Measurements from ENCODE around the gene IKZF3.
"Not testable (repeated sequence)": the region's sequence is repeated elsewhere in the genome, so short reads cannot be mapped to it uniquely, and the experiment has no call there.

The IKZF3 gene

GRCh38 chr17:39738983-39739884 is 124.9 kb downstream of the IKZF3 start:
- DNase-seq = no peak
- ATAC-seq = no peak

- DNase-seq = peak; percentile 78
These were observed 125.6 kb downstream of the IKZF3 start for GRCh38 chr17:39738568-39738901.

GRCh38 chr17:39737760-39738567 is 126.1 kb downstream of the IKZF3 start, which contains the start of gene GRB7:
Gene GRB7 (plus strand): TSS chr17:39737938. CDS start chr17:39742302, 4,364 bp downstream.
- ATAC-seq (no peak), DNase-seq (no peak)

More at GRCh38 chr17:39738568-39738901, 125.6 kb downstream of the IKZF3 start:
- peak; percentile 94 for ATAC-seq

GRCh38 chr17:39737206-39737759 is 126.8 kb downstream of the IKZF3 start:
- ATAC-seq (no peak), DNase-seq (no peak)

- DNase-seq = no peak
- ATAC-seq = no peak
These were observed 127.6 kb downstream of the IKZF3 start for GRCh38 chr17:39736319-39737165.

GRCh38 chr17:39735882-39736281 is 128.2 kb downstream of the IKZF3 start:
- ATAC-seq = no peak
- no peak for DNase-seq

GRCh38 chr17:39732586-39732985 is 131.5 kb downstream of the IKZF3 start:
- no peak for ATAC-seq
- no peak for DNase-seq

GRCh38 chr17:39730095-39730921 is 133.8 kb downstream of the IKZF3 start, which contains the start of gene MIEN1:
Gene MIEN1 (minus strand): TSS chr17:39730532. CDS start chr17:39730495, 37 bp downstream.
- DNase-seq = peak; percentile 97
- peak; percentile 94 for ATAC-seq

- no peak for DNase-seq
- ATAC-seq = no peak
These were observed 134.7 kb downstream of the IKZF3 start for GRCh38 chr17:39729280-39729851.

- DNase-seq (no peak), ATAC-seq (no peak)
These were observed 136.6 kb downstream of the IKZF3 start for GRCh38 chr17:39727556-39727955.

GRCh38 chr17:39726617-39727016 is 137.5 kb downstream of the IKZF3 start:
- no peak for DNase-seq
- ATAC-seq = no peak

- DNase-seq, ATAC-seq: not testable (repeated sequence)
These were observed 138.2 kb downstream of the IKZF3 start for GRCh38 chr17:39725923-39726322.

GRCh38 chr17:39724731-39725130 is 139.4 kb downstream of the IKZF3 start:
- DNase-seq (no peak), ATAC-seq (no peak)

GRCh38 chr17:39722965-39723848 is 140.9 kb downstream of the IKZF3 start:
- DNase-seq (peak; percentile 33), ATAC-seq (no peak)

- DNase-seq = no peak
- ATAC-seq = no peak
These were observed 142.0 kb downstream of the IKZF3 start for GRCh38 chr17:39722104-39722503.

GRCh38 chr17:39719563-39720355 is 144.4 kb downstream of the IKZF3 start:
- no peak for ATAC-seq
- DNase-seq = no peak

- DNase-seq (no peak), ATAC-seq (no peak)
These were observed 146.5 kb downstream of the IKZF3 start for GRCh38 chr17:39717660-39718059.

GRCh38 chr17:39716879-39717536 is 147.1 kb downstream of the IKZF3 start:
- no peak for ATAC-seq
- no peak for DNase-seq
